OCI-LY3 (cell line): Measurements from ENCODE around the gene RGS6.

ENCODE experiments used
- H2AFZ ChIP-seq: fragments of 200-600, 300-600 bp; shearing (Covaris generic); 2 replicates; pipeline ENCODE4 v1.6.0; 2014; ENCODE audit warnings: antibody characterized with exemption, low read depth, low read length
- H3K27ac ChIP-seq: fragments of 200-600, 300-600 bp; sonication (generic); 2 replicates; pipeline ENCODE4 v1.5.1; 2014; ENCODE audit warnings: mild to moderate bottlenecking, low read length, moderate library complexity, mixed read lengths
- H3K27me3 ChIP-seq: fragments of 200-600, 300-600 bp; sonication (generic); 2 replicates; pipeline ENCODE4 v1.6.1; 2014; ENCODE audit warnings: low read depth, low read length, mixed read lengths
- H3K36me3 ChIP-seq: fragments of 200-600, 300-600 bp; sonication (generic); replicated peaks from 2 replicates; pipeline ENCODE3; 2014; ENCODE audit warnings: low read depth, low read length, mixed read lengths
- H3K4me1 ChIP-seq: fragments of 300-600, 200-600 bp; sonication (generic); 2 replicates; pipeline ENCODE4 v1.6.1; 2014; ENCODE audit warnings: low read length, mixed read lengths
- H3K4me2 ChIP-seq: fragments of 200-600, 300-600 bp; sonication (generic); 2 replicates; pipeline ENCODE4 v1.6.1; 2014; ENCODE audit warnings: low read length, mixed read lengths
- H3K4me3 ChIP-seq: fragments of 300-600, 200-600 bp; sonication (generic); 2 replicates; pipeline ENCODE4 v1.5.1; 2014; ENCODE audit warnings: antibody characterized with exemption, mild to moderate bottlenecking, low read length, moderate library complexity
- H3K79me2 ChIP-seq: fragments of 300-600, 200-600 bp; shearing (Covaris generic); 2 replicates; pipeline ENCODE4 v1.6.1; 2014; ENCODE audit warnings: mild to moderate bottlenecking, low read length, mixed read lengths
- H3K9ac ChIP-seq: fragments of 300-600, 200-600 bp; shearing (Covaris generic); 2 replicates; pipeline ENCODE4 v1.6.0; 2014; ENCODE audit warnings: mild to moderate bottlenecking, low read length, moderate library complexity
- H3K9me3 ChIP-seq: fragments of 200-600, 300-600 bp; shearing (Covaris generic); 2 replicates; pipeline ENCODE4 v1.6.1; 2014; ENCODE audit warnings: low read length, mixed read lengths; ENCODE audit not compliant: insufficient read depth
- H4K20me1 ChIP-seq: fragments of 200-600, 300-600 bp; sonication (generic); 2 replicates; pipeline ENCODE4 v1.6.1; 2016; ENCODE audit warnings: low read length, mixed read lengths; ENCODE audit not compliant: insufficient read depth
- EZH2phosphoT487 ChIP-seq: fragments of 200-600 bp; shearing (Covaris generic); IDR thresholded peaks from 2 replicates; pipeline ENCODE4 v1.6.1; 2018; ENCODE audit warnings: antibody characterized with exemption, mixed run types, low read depth
- TF ChIP-seq, protein P1 (sequence below): fragments of 200-600, 300-600 bp; sonication (generic); IDR thresholded peaks from 2 replicates; pipeline ENCODE4 v1.5.1; 2014; ENCODE audit warnings: antibody characterized with exemption, low read length, low read depth

The RGS6 gene

DNA sequence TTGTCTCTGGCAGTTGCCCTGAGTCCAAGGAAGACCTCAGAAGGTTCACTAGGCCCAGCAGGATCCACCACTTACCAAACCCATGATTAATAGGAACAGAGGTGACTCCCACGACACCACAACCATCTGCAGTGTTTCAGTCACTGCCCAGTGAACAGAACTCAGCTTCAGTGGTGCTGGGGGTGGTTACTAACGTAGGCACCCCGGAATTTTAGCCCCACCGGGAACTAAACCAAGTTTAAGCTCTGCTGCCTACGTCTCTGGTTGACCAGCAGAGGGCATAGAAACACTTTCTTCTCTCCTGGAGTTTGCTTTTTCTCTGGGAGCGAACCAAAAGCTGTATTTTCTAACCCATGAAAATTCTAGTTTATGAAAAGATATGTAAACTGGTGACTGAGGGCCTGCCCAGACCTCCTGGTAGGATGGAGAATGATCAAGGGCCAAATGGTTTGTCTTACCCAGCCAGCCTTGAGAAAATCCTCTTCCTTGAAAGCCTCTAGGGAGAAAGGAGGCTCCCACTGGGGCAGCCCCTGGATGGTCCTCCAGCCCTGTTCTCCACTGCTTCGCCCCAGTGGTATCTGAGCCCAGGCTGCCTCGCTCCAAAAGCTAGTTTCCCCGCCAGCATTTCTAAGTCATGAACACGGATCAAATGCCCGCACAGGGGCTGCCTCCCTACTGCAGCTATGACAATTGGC, 581.9 kb downstream of the RGS6 start:
- Histone ChIP-seq H3K4me1 (peaks cover 26% of the 10 kb centered on the region), H3K9ac (no peak overlapping the region), H3K36me3 (no peaks in the 10 kb centered on the region), H3K4me3 (no peak overlapping the region), H3K9me3 (no peaks in the 10 kb centered on the region), H2AFZ (peak overlapping the region; percentile 78), H3K27me3 (peaks cover 40% of the 10 kb centered on the region), H3K79me2 (no peaks in the 10 kb centered on the region), H3K4me2 (peak overlapping the region; percentile 33; the same call in 1 of the 2 replicates), H4K20me1 (no peaks in the 10 kb centered on the region), H3K27ac (no peak overlapping the region)
- TF ChIP-seq EZH2phosphoT487: no peak
- TF ChIP-seq, protein P1, sequence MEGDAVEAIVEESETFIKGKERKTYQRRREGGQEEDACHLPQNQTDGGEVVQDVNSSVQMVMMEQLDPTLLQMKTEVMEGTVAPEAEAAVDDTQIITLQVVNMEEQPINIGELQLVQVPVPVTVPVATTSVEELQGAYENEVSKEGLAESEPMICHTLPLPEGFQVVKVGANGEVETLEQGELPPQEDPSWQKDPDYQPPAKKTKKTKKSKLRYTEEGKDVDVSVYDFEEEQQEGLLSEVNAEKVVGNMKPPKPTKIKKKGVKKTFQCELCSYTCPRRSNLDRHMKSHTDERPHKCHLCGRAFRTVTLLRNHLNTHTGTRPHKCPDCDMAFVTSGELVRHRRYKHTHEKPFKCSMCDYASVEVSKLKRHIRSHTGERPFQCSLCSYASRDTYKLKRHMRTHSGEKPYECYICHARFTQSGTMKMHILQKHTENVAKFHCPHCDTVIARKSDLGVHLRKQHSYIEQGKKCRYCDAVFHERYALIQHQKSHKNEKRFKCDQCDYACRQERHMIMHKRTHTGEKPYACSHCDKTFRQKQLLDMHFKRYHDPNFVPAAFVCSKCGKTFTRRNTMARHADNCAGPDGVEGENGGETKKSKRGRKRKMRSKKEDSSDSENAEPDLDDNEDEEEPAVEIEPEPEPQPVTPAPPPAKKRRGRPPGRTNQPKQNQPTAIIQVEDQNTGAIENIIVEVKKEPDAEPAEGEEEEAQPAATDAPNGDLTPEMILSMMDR: peak; percentile 91

DNA sequence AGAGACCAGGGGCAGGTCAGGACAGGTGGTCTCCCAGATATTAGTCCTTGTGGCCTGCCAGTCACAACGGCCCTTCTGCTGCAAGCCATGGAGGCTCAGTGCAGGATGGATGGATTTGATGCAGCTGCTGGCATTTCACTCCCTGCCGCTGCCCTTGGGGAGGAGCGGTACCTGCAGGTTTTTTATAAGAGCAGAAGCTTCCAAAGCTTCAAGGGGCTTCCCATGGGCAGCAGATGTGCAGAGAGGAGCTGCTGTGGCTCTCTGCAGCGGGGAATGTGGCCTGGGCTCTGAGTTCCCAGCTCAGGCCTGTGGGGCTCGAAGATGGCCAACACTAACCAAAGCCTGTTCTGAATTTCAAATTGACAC, 582.4 kb downstream of the RGS6 start:
- Histone ChIP-seq H3K27me3 (peaks cover 36% of the 10 kb centered on the region), H3K4me3 (no peak overlapping the region), H3K4me1 (peaks cover 31% of the 10 kb centered on the region), H3K79me2 (no peaks in the 10 kb centered on the region), H2AFZ (no peak overlapping the region), H3K4me2 (no peak overlapping the region), H3K9ac (no peak overlapping the region), H3K27ac (no peak overlapping the region), H3K36me3 (no peaks in the 10 kb centered on the region), H3K9me3 (no peaks in the 10 kb centered on the region), H4K20me1 (no peaks in the 10 kb centered on the region)
- TF ChIP-seq EZH2phosphoT487: no peak
- TF ChIP-seq, protein P1: no peak

DNA sequence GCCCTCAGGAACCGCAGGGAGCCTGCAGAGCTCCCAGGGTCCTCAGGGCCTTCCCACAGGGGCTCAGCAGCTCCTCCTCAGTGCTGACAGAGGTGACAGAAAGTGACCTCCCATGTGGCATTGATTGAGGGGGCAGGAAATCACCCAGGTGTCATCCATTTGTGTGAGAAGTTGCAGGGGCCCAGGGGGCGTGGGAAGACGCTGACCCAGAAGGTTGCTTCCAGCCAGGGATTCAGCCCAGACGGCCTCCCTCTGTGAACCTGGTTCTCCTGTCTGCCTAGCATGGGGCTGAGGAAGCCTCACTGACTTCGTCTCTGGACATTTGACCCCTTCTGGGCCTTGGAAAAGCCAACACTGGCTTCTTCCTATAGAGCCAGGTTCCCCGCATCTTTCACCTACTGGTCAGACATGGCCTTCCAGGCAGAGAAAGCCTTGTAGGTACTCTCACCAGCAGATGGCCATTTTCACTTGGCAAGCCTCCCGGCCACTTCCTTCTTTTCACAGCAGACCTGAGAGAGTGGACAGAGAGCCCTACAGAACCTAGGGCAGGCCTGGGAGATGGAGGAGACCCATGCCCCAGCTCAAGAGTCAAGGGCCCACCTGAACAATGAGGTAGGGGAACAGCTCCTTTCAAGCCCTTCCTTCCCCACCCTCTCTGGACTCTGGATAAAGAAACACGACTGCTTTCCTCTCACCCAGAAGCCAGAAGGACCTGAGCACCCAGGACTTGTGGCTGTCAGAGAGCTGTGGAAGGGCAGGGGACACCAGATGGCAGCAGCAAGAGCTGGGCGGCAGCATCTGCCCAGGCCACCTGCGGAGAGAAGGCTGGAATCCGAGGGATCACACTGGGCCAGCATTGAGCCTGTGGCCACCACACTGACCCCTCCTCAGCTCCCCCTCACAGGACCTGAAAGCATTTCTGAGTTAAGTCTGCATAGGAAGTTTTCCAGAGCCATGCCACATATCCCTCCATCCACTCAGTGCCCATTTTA, 583.8 kb downstream of the RGS6 start:
- H3K36me3 ChIP-seq: no peaks in the 10 kb centered on the region
- TF ChIP-seq, protein P1: no peak
- TF ChIP-seq EZH2phosphoT487: no peak
- no peak overlapping the region for H3K27ac ChIP-seq
- peaks cover 29% of the 10 kb centered on the region for H3K27me3 ChIP-seq
- peaks cover 6% of the 10 kb centered on the region; the same call in 1 of the 2 replicates for H3K9me3 ChIP-seq
- H3K4me3 ChIP-seq: no peak overlapping the region
- H3K79me2 ChIP-seq: no peaks in the 10 kb centered on the region
- no peak overlapping the region for H3K9ac ChIP-seq
- H3K4me1 ChIP-seq: peaks cover 39% of the 10 kb centered on the region
- no peaks in the 10 kb centered on the region for H4K20me1 ChIP-seq
- H2AFZ ChIP-seq: no peak overlapping the region
- no peak overlapping the region for H3K4me2 ChIP-seq
